GM12891 (cell line): ENCODE results near the gene DMRTA1.
"Not testable (repeated sequence)": the region's sequence is repeated elsewhere in the genome, so short reads cannot be mapped to it uniquely, and the experiment has no call there.

Experiments
- DNase-seq: peaks from one replicate; pipeline ENCODE4 v3.0.0; 2011; ENCODE audit warnings: low spot score; ENCODE audit not compliant: insufficient read length
- FAIRE-seq: peaks from 2 replicates; lab custom pipeline; 2011; peaks lifted over from hg19 to GRCh38; lab: Jason Lieb, UNC
- PAX5 ChIP-seq: IDR thresholded peaks from 2 replicates; pipeline ENCODE4 v1.6.1; 2011; ENCODE audit warnings: low read length, moderate library complexity, mild to moderate bottlenecking; ENCODE audit not compliant: insufficient read depth, severe bottlenecking
- POLR2A ChIP-seq: IDR thresholded peaks from 2 replicates; pipeline ENCODE4 v1.6.1; 2011; ENCODE audit warnings: low read depth, low read length, control low read depth
- POLR2AphosphoS5 ChIP-seq: IDR thresholded peaks from 2 replicates; pipeline ENCODE4 v1.6.1; 2011; ENCODE audit warnings: low read depth, low read length, control low read depth
- POU2F2 ChIP-seq: IDR thresholded peaks from 2 replicates; pipeline ENCODE4 v1.6.1; 2011; ENCODE audit warnings: low read depth, mild to moderate bottlenecking, control low read depth, low read length, moderate library complexity
- SPI1 ChIP-seq: IDR thresholded peaks from 2 replicates; pipeline ENCODE4 v1.6.1; 2011; ENCODE audit warnings: low read depth, low read length, control low read depth
- TAF1 ChIP-seq: IDR thresholded peaks from 2 replicates; pipeline ENCODE4 v1.6.1; 2011; ENCODE audit warnings: low read depth, low read length, control low read depth

DMRTA1 gene

DNA sequence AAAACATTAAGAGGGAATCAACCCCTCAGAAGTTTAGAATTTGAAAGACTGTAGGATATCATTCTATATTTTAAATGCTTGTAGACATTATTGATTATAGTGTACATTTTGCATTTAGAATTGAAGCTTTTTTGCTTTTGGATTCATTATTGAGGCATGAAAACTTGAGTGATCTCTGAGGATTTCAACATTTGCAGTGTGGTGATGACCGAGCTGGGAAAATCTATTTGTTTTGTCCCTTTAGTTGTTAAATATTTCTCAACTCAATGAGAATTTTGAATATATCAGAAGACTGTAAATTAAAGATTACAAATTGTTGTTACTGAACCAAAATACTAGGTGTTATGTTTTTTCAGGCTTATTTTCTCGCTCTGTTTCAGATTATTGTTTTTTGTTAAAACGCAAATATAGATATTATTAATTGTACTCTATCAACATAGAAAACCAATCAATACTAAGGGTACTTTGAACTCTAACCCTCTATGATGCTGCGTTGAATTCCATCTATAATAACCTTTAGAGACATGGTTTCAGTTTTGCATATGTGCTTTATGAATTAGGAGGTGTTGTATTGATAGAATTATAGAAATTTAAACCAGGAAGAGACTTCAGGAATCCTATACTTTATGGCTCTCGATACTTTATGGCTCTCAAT is 19.3 kb upstream of the DMRTA1 start:
- no peak for TF ChIP-seq POLR2AphosphoS5
- no peak for TF ChIP-seq POLR2A
- no peak for TF ChIP-seq PAX5
- no peak for TF ChIP-seq POU2F2
- no peak for TF ChIP-seq TAF1
- TF ChIP-seq SPI1 = no peak
- DNase-seq (no peak), FAIRE-seq (no peak)

DNA sequence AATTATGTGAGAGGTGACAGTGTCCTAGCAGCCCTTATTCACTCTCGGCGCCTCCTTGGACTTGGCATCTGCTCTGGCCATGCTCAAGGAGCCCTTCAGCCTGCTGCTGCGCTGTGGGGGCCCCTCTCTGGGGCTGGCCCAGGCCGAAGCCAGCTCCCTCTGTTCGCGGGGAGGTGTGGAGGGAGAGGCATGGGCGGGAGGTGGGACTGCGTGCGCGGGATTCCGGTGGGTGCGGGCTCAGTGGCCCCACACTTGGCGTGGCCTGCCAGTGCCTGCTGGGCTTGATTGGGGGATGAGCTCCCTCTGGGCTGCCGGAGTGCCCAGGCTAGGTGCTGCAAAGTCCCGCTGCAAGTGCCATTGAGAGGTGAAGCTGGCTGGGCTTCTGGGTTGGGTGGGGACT is 12.9 kb upstream of the DMRTA1 start:
- FAIRE-seq = no peak
- DNase-seq = no peak
- TF ChIP-seq TAF1 = no peak
- TF ChIP-seq POU2F2 = no peak
- TF ChIP-seq PAX5 = no peak
- no peak for TF ChIP-seq POLR2AphosphoS5
- TF ChIP-seq SPI1 = no peak
- no peak for TF ChIP-seq POLR2A

DNA sequence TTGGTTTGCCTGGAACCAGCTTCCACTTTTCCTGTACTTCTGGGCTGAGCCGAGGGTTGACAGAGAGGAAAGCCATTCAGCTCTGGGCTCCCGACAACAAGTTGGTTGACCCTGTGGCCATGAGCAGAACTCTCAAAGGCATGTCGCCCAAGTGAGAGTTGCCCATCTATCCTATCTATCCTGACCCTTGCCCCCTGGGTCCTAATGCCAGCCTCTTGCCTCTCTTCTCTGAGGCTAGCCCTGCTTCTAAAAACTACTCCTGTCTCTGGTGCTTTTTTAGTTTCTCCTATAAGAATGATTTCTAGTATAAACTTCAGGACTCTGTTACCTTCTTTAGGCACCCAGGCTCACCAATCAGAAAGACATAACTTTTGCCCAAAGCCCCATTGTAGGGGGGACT is 11.4 kb upstream of the DMRTA1 start:
- FAIRE-seq, DNase-seq: not testable (repeated sequence)

DNA sequence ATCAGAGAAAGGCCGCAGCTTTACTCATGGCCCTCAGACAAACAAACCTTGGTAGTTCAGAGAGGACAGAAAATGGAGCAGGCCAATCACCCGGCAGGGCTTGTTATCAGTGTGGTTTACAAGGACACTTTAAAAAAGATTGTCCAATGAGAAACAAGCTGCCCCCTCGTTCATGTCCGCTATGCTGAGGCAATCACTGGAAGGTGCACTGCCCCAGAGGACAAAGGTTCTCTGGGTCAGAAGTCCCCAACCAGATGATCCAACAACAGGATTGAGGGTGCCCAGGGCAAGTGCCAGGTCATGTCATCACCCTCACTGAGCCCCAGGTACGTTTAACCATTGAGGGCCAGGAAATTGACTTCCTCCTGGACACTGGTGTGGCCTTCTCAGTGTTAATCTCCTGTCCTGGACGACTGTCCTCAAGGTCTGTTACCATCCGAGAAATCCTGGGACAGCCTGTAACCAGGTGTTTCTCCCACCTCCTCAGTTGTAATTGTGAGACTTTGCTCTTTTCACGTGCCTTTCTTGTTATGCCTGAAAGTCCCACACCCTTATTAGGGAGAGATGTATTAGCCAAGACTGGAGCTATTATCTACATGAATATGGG is 9.1 kb upstream of the DMRTA1 start:
- not testable (repeated sequence) for FAIRE-seq, DNase-seq

DNA sequence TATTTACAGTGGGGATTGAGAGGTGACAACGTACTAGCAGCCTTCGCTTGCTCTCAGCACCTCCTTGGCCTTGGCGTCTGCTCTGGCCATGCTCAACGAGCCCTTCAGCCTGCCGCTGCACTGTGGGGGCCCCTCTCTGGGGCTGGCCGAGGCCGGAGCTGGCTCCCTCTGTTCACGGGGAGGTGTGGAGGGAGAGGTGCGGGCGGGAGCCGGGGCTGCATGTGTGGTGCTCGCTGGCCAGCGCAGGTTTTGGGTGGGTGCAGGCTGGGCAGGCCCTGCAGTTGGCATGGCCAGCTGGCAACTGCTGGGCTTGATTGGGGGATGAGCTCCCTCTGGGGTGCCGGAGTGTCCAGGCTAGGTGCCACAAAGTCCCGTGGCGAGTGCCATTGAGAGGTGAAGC is 5.8 kb upstream of the DMRTA1 start:
- DNase-seq = no peak
- no peak for TF ChIP-seq POU2F2
- TF ChIP-seq PAX5 = no peak
- no peak for TF ChIP-seq POLR2A
- TF ChIP-seq TAF1 = no peak
- TF ChIP-seq POLR2AphosphoS5 = no peak
- TF ChIP-seq SPI1 = no peak
- FAIRE-seq = no peak

DNA sequence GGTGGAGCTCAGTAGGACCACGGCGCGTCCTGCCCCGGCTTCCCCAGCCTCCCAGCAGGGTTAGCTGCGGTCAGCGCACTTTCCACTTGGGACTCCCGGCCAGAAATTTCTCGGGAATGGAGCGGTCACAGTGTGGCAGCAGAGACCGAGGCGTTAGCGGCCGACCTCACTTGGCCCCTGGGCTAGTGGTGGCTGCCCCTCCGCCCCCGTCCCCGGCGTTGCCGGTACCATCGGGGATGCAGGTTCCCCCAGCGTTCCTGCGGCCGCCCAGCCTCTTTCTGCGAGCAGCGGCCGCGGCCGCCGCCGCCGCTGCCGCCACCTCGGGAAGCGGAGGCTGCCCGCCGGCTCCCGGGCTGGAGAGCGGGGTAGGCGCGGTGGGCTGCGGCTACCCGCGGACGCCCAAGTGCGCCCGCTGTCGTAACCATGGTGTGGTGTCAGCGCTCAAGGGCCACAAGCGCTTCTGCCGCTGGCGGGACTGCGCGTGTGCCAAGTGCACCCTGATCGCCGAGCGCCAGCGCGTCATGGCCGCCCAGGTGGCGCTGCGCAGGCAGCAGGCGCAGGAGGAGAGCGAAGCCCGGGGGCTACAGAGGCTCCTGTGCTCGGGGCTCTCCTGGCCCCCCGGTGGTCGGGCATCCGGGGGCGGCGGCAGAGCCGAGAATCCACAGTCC is 460 bp downstream of the DMRTA1 start:
- no peak for TF ChIP-seq POLR2AphosphoS5
- no peak for TF ChIP-seq PAX5
- TF ChIP-seq SPI1 = no peak
- TF ChIP-seq TAF1 = no peak
- no peak for TF ChIP-seq POU2F2
- no peak for TF ChIP-seq POLR2A
- DNase-seq (peak; percentile 23), FAIRE-seq (peak; percentile 23)

DNA sequence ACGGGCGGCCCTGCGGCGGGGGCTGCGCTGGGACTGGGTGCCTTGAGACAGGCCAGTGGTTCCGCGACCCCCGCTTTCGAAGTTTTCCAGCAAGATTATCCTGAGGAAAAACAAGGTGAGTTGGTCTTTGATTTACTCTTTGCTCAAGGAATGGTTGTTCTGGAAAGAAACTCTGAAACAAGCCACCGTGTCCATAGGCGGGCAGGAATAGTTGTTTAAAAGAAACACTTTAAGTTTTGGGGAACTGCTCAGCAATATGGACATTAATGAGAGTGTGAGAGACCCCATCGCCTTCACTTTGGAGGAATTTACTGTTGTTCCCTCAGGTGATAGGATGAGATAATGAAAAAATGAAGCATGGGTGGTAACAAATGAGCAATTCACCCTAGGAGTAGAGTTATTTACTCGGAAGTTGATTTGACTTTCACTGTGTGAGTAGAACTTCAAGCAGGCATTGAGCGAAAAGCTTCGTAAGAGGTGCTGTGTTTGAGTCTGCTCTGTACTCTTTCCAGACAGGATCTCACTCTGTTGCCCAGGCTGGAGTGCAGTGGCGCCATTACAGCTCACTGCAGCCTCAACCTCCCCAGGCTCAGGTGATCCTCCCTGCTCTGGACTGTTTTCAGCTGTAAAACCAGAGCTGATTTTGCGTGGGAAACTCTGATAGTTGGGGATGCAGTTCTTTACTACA is 1.1 kb downstream of the DMRTA1 start:
- TF ChIP-seq POLR2AphosphoS5 = no peak
- TF ChIP-seq POLR2A = no peak
- TF ChIP-seq SPI1 = no peak
- no peak for TF ChIP-seq POU2F2
- no peak for TF ChIP-seq PAX5
- TF ChIP-seq TAF1 = no peak
- DNase-seq = no peak
- FAIRE-seq = no peak

DNA sequence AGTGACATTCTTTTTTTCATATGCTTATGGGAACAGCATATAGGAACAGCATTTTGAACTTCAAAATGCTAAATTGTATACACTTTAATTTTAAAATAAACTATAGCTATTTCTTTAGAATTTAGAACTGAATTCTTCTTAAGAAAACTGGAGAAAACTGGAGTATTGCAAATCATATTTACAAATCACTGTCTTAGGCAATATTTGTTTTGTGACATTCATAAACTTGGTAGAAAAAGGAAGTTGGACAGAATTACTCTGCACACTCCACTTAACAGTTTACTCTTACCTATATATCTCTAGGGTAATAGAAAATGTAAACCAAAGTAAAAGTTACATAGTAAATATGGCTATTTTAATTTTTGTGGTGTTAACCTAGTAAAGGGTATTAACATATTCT is 3.1 kb downstream of the DMRTA1 start:
- FAIRE-seq (no peak), DNase-seq (no peak)
- TF ChIP-seq TAF1 (no peak), POLR2AphosphoS5 (no peak), PAX5 (no peak), POU2F2 (no peak), POLR2A (no peak)

DNA sequence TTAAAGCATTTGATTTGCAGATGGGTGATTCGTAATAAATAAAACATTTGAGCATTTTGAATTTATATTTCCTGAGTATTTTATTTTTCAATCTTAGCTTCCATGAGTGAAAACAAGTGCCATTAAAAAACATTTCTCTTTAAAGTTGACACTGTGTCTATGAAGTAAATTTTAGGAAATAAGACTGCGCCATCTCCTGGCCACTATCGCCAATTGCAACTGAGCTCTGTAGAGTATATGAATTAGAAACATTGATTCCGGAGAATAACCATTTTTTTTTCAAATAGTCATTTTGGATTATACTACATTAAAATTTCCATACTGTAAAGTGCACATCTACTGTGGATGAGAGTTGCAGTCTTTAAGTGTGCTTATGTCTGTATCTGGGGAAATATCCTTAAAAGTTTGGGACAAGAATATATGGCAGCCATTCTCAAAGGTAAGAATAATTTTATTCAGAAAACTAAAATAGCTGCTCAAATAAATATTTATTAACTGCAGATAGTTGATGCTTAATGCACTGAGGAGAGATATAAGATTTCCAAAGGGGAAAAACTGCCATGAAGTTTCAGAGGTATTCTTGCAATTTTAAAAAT is 5.9 kb downstream of the DMRTA1 start:
- DNase-seq (no peak), FAIRE-seq (no peak)
- TF ChIP-seq POLR2AphosphoS5 = no peak
- TF ChIP-seq TAF1 = no peak
- no peak for TF ChIP-seq PAX5
- no peak for TF ChIP-seq POLR2A
- TF ChIP-seq POU2F2 = no peak
- TF ChIP-seq SPI1 = no peak
